Neural cell (in vitro differentiated cells): Measurements from ENCODE around the gene TBCC.

Experiments
- CTCF ChIP-seq: fragments of 450-650 bp; IDR thresholded peaks from 2 replicates; pipeline ENCODE4 v1.5.1; 2014; ENCODE audit warnings: antibody characterized with exemption, mild to moderate bottlenecking, moderate library complexity; ENCODE audit not compliant: poor library complexity, severe bottlenecking
- EZH2 ChIP-seq: fragments of 200-600, 300-800 bp; shearing (Covaris generic), sonication (generic); IDR thresholded peaks from 2 replicates; pipeline ENCODE4 v1.6.1; 2014; ENCODE audit warnings: antibody characterized with exemption, low read length, borderline replicate concordance, mild to moderate bottlenecking; ENCODE audit not compliant: insufficient read depth, poor library complexity, severe bottlenecking
- POLR2AphosphoS5 ChIP-seq: IDR thresholded peaks from 2 replicates; pipeline ENCODE4 v1.6.1; 2012
- RAD21 ChIP-seq: fragments of 450-650 bp; conservative IDR thresholded peaks from 2 replicates; pipeline ENCODE4 v1.6.1; 2014; ENCODE audit warnings: antibody characterized with exemption, mild to moderate bottlenecking, moderate library complexity
- TF ChIP-seq, protein P1 (sequence below): IDR thresholded peaks from 2 replicates; pipeline ENCODE4 v1.6.1; 2012; ENCODE audit warnings: borderline replicate concordance

GRCh38 chr6:42735976-42736375, 9.9 kb downstream of the TBCC start:
- TF ChIP-seq EZH2 (no peak), POLR2AphosphoS5 (no peak), CTCF (no peak), RAD21 (no peak)
- TF ChIP-seq, protein P1, sequence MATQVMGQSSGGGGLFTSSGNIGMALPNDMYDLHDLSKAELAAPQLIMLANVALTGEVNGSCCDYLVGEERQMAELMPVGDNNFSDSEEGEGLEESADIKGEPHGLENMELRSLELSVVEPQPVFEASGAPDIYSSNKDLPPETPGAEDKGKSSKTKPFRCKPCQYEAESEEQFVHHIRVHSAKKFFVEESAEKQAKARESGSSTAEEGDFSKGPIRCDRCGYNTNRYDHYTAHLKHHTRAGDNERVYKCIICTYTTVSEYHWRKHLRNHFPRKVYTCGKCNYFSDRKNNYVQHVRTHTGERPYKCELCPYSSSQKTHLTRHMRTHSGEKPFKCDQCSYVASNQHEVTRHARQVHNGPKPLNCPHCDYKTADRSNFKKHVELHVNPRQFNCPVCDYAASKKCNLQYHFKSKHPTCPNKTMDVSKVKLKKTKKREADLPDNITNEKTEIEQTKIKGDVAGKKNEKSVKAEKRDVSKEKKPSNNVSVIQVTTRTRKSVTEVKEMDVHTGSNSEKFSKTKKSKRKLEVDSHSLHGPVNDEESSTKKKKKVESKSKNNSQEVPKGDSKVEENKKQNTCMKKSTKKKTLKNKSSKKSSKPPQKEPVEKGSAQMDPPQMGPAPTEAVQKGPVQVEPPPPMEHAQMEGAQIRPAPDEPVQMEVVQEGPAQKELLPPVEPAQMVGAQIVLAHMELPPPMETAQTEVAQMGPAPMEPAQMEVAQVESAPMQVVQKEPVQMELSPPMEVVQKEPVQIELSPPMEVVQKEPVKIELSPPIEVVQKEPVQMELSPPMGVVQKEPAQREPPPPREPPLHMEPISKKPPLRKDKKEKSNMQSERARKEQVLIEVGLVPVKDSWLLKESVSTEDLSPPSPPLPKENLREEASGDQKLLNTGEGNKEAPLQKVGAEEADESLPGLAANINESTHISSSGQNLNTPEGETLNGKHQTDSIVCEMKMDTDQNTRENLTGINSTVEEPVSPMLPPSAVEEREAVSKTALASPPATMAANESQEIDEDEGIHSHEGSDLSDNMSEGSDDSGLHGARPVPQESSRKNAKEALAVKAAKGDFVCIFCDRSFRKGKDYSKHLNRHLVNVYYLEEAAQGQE: no peak
